Mesothelial cell of epicardium (in vitro differentiated cells): ENCODE results near the gene MRPS18A. TPM values are rescaled to one million over a fixed set of nuclear protein-coding genes. Genes with fewer than 3 reads are reported as not detected.

ENCODE experiments used
- DNase-seq, 2 experiments: peaks; one replicate each; pipeline ENCODE4 v3.0.0; 2021; ENCODE audit warnings: low spot score in 2 of 2; ENCODE audit not compliant: unreplicated experiment in 2 of 2
- H3K27ac Mint-ChIP-seq: 2 replicates; pipeline ENCODE4 v1.8.0; 2021; ENCODE audit warnings: mixed read lengths
- H3K27me3 Mint-ChIP-seq: 2 replicates; pipeline ENCODE4 v1.8.0; 2021; ENCODE audit warnings: low read depth, mixed read lengths
- H3K36me3 Mint-ChIP-seq: 2 replicates; pipeline ENCODE4 v1.8.0; 2021; ENCODE audit warnings: mixed read lengths
- H3K4me1 Mint-ChIP-seq: 2 replicates; pipeline ENCODE4 v1.8.0; 2021; ENCODE audit warnings: mixed read lengths
- H3K4me3 Mint-ChIP-seq: 2 replicates; pipeline ENCODE4 v1.8.0; 2021; ENCODE audit warnings: mild to moderate bottlenecking, moderate library complexity, mixed read lengths
- H3K9me3 Mint-ChIP-seq: 2 replicates; pipeline ENCODE4 v1.8.0; 2021; ENCODE audit warnings: mixed read lengths
- CTCF ChIP-seq: fragments of 200-600 bp; sonication (generic); IDR thresholded peaks from one replicate; pipeline ENCODE4 v1.5.0; 2021; ENCODE audit warnings: antibody characterized with exemption; ENCODE audit not compliant: unreplicated experiment
- total RNA-seq: library from RNA; stranded (reverse); gene quantifications from 3 replicates; pipeline ENCODE4 v1.2.1, GENCODE V29; 2021

MRPS18A gene
- total RNA-seq, 1 donor from 2014 or later = 41.4 TPM

GRCh38 chr6:43648248-43648647 lies 39.3 kb downstream of the MRPS18A start:
- no peaks in the 10 kb centered on the region for H3K27me3 Mint-ChIP-seq
- TF ChIP-seq CTCF = no peak
- H3K4me3 Mint-ChIP-seq = no peak overlapping the region
- no peak for DNase-seq
- no peaks in the 10 kb centered on the region for H3K36me3 Mint-ChIP-seq
- no peaks in the 10 kb centered on the region for H3K9me3 Mint-ChIP-seq
- no peak overlapping the region for H3K27ac Mint-ChIP-seq
- H3K4me1 Mint-ChIP-seq = peaks cover 4% of the 10 kb centered on the region

GRCh38 chr6:43647613-43648012 lies 40.0 kb downstream of the MRPS18A start:
- Mint-ChIP-seq H3K4me1 (peaks cover 4% of the 10 kb centered on the region), H3K9me3 (no peaks in the 10 kb centered on the region), H3K4me3 (no peak overlapping the region), H3K27ac (no peak overlapping the region), H3K27me3 (no peaks in the 10 kb centered on the region), H3K36me3 (peaks cover 3% of the 10 kb centered on the region)
- no peak for DNase-seq
- no peak for TF ChIP-seq CTCF

GRCh38 chr6:43645613-43645964 lies 42.0 kb downstream of the MRPS18A start:
- Mint-ChIP-seq H3K36me3 (peaks cover 10% of the 10 kb centered on the region), H3K27ac (peak overlapping the region; percentile 67), H3K9me3 (no peaks in the 10 kb centered on the region), H3K27me3 (no peaks in the 10 kb centered on the region), H3K4me1 (peaks cover 4% of the 10 kb centered on the region), H3K4me3 (peak overlapping the region; percentile 73)
- no peak for DNase-seq
- TF ChIP-seq CTCF = no peak

GRCh38 chr6:43644940-43645612 lies 42.5 kb downstream of the MRPS18A start, which contains the start of gene RSPH9:
Gene RSPH9, plus strand, starts transcription at chr6:43645036. Its CDS starts 63 bp downstream, at chr6:43645099.
- Mint-ChIP-seq H3K36me3 (peaks cover 15% of the 10 kb centered on the region), H3K9me3 (no peaks in the 10 kb centered on the region), H3K27me3 (no peaks in the 10 kb centered on the region), H3K4me1 (peaks cover 4% of the 10 kb centered on the region), H3K4me3 (peak within 1 kb of the TSS; percentile 73), H3K27ac (peak within 1 kb of the TSS; percentile 67)
- no peak for TF ChIP-seq CTCF
- DNase-seq = peak in 1 of 2 experiments; percentile 70

- Mint-ChIP-seq H3K27me3 (no peaks in the 10 kb centered on the region), H3K4me3 (no peak overlapping the region), H3K27ac (no peak overlapping the region), H3K36me3 (peaks cover 25% of the 10 kb centered on the region), H3K4me1 (peaks cover 20% of the 10 kb centered on the region), H3K9me3 (no peaks in the 10 kb centered on the region)
- no peak for TF ChIP-seq CTCF
- no peak for DNase-seq
These were observed 47.4 kb downstream of the MRPS18A start for GRCh38 chr6:43639984-43640800.
